CD4-positive, alpha-beta T cell treated with Interleukin-17A for 1 hour (primary cell): ENCODE results near the gene MICA.
"Not testable (repeated sequence)": the region's sequence is repeated elsewhere in the genome, so short reads cannot be mapped to it uniquely, and the experiment has no call there.

Experiments
- DNase-seq: peaks from one replicate; pipeline ENCODE4 v3.0.0-alpha.2; 2020

MICA gene

GRCh38 chr6:31403283-31404060, at the start of gene MICA:
Gene MICA (plus strand): TSS chr6:31403595. CDS start chr6:31403633, 38 bp downstream.
- peak; percentile 75 for DNase-seq

- peak; percentile 54 for DNase-seq
Observed at GRCh38 chr6:31354158-31354863, 49.1 kb upstream of the MICA start.

- DNase-seq = peak; percentile 47
Observed at GRCh38 chr6:31354864-31355582, 48.4 kb upstream of the MICA start.

- DNase-seq = peak; percentile 38
Observed at GRCh38 chr6:31355583-31355948, 47.8 kb upstream of the MICA start.

GRCh38 chr6:31356216-31356945, 47.0 kb upstream of the MICA start:
- peak; percentile 59 for DNase-seq

- peak; percentile 87 for DNase-seq
Observed at GRCh38 chr6:31356946-31357466, 46.4 kb upstream of the MICA start, which contains the start of gene HLA-B. Gene HLA-B (minus strand): TSS chr6:31357179. CDS start chr6:31357158, 21 bp downstream.

GRCh38 chr6:31357886-31358285, 45.5 kb upstream of the MICA start:
- no peak for DNase-seq

- no peak for DNase-seq
Observed at GRCh38 chr6:31358302-31358701, 45.1 kb upstream of the MICA start.

GRCh38 chr6:31359581-31359980, 43.8 kb upstream of the MICA start:
- no peak for DNase-seq

- no peak for DNase-seq
Observed at GRCh38 chr6:31362751-31363150, 40.6 kb upstream of the MICA start.

- no peak for DNase-seq
Observed at GRCh38 chr6:31363811-31364210, 39.6 kb upstream of the MICA start.

- DNase-seq = no peak
Observed at GRCh38 chr6:31365864-31366263, 37.5 kb upstream of the MICA start.

GRCh38 chr6:31366693-31367470, 36.5 kb upstream of the MICA start:
- DNase-seq = peak; percentile 86

GRCh38 chr6:31368461-31368860, 34.9 kb upstream of the MICA start:
- DNase-seq = no peak

GRCh38 chr6:31374118-31374517, 29.3 kb upstream of the MICA start:
- not testable (repeated sequence) for DNase-seq

- DNase-seq = no peak
Observed at GRCh38 chr6:31375699-31376098, 27.7 kb upstream of the MICA start.

- no peak for DNase-seq
Observed at GRCh38 chr6:31377029-31377428, 26.4 kb upstream of the MICA start.

GRCh38 chr6:31378062-31378720, 25.2 kb upstream of the MICA start:
- no peak for DNase-seq

GRCh38 chr6:31378721-31379103, 24.7 kb upstream of the MICA start:
- DNase-seq = no peak

- DNase-seq = no peak
Observed at GRCh38 chr6:31379850-31380249, 23.5 kb upstream of the MICA start.

- DNase-seq = no peak
Observed at GRCh38 chr6:31381666-31382065, 21.7 kb upstream of the MICA start.
